ENCODE results near the gene DPM2.

Gene DPM2

GRCh38 chr9:127972236-127972871, 34.7 kb upstream of the DPM2 start:
- no peak for DNase-seq

GRCh38 chr9:127971357-127972235, 33.9 kb upstream of the DPM2 start:
- peak; percentile 42 for DNase-seq

- DNase-seq = peak; percentile 76
These were observed 33.0 kb upstream of the DPM2 start for GRCh38 chr9:127970401-127971313.

- DNase-seq = no peak
These were observed 31.2 kb upstream of the DPM2 start for GRCh38 chr9:127968700-127969383.

GRCh38 chr9:127968042-127968441, 30.4 kb upstream of the DPM2 start:
- peak; percentile 53 for DNase-seq

- no peak for DNase-seq
These were observed 29.6 kb upstream of the DPM2 start for GRCh38 chr9:127967151-127967809.

GRCh38 chr9:127966416-127967150, 28.9 kb upstream of the DPM2 start:
- DNase-seq = no peak

DNA sequence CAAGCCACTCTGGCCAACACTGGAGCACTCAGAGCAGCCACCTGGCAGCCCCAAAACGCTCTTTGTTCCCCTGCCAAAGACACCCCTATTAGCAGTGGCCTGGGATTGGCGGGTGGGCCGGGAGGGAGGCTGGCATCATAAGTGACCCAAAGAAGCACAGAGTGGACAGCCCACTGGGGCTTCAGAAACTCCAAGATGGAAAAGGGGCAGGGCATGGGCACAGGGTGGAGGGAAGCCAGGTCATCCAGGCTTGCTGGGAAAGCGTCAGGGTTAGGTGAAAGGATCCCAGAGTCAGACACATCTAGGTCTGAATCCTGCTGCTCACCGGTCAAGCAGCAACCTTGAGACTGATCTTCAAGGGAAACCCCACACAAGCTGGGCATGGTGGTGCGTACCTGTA, 28.3 kb upstream of the DPM2 start:
- no peak for DNase-seq

DNA sequence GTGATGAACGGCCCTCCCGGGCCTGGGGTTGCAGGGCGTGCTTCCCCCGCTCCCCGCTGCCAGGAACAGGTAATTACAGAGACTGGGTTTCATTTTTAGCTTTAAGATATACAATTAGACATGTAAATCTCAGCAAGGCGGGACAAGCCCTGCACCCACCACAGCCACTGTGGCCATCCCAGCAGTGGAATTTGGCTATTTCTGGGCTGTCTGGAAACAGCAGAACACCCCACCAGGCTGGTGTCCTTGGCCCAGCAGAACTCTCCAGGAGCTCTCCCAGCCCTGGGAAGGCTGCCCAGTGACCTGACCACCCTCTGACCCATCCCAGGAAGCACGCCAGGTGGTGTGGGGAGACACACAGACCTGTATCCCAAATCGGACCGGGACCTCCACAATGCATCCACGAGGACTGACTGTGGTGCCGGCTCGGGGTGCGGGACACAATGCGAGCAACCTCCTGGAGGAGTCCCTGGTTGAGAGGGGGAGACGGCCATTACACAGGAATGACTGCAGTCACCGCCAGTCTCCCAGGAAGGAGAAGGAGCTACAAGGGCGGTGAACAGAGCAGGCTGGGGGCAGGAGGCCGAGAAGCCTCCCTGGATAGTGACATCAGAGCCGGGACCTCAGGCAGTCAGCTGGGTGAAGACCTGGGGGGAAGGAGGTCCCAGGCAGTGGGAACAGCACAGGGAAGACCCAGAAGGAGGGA, 25.9 kb upstream of the DPM2 start:
- no peak for DNase-seq

- DNase-seq = no peak
These were observed 25.3 kb upstream of the DPM2 start for GRCh38 chr9:127963041-127963358.

- no peak for DNase-seq
These were observed 24.6 kb upstream of the DPM2 start for GRCh38 chr9:127962278-127962677.

DNA sequence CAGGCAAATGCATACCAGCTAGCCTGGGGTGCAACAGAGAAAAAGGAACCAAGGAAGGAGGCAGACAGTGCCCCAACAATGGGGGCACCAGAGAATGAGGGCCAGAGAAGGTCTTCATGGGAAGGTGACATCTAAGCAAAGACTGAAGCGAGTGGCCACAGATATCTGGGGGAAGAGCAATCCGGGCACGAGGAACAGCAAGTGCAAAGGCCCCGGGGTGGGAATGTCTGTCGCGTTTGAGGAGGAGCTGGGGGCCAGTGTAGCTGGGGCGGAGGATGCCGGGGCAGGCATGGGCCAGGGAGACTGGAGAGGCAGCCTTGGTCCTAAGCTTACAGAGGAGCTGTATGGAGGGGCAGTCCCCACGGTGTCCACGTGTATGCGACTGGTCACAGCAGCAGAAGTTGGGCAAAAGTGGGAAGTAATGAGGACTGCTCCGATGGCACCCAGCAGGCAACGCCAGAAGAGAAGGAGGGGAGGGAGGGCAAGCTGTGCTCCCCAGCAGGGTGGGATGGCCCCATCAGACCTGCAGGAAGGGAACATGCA, 24.0 kb upstream of the DPM2 start:
- no peak for DNase-seq

DNA sequence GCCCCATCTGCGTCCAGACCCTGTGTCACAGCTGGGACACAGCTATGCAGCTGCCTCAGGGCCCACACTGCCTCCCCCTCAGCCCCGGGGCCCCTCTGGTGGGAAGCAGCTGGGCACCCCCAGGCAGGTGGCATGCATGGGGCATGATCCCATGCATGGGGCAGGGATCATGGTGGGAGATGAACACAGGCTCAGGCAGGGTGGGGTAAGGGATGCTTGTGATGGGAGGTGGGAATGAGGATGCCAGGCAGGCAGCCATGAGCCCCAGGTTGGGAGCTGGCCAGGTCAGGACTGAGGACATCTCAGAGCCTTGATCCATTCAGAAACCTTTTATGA, 23.5 kb upstream of the DPM2 start:
- DNase-seq = no peak

DNA sequence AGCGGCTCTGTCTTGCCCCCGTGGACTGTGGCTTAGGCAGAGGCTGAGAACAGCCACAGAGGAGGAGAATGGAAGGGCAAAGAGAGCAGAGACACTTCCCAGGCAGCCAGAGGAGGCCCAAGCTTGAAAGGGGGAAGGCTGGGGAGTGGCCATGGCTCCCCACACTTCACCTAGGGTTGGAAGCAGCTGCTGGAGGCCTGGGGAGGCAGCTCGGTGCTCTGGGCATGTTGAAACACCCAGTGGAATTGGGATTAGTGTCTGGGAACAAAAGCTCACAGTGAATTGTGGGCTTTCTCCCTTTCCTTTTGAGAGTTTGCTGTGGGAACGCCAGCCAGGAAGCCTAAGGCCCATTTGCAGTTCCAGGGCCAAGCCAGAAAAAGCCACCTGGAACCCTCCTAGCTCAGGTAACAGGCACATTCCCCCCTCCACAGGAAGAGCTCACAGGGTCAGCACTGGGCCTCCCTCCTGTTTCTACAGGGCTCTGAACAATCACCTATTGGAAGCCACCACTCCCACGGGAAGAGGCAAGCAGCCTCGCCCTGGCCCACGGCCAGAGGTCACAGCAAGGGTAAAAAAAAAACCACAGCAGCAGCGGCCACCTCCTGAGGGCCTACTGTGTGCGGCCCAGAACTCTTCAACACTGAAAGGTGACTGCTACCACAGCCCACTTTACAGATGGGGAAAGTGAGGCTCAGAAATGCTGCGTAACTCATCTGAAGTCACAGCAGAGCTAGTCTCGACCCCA, 22.9 kb upstream of the DPM2 start:
- no peak for DNase-seq

DNA sequence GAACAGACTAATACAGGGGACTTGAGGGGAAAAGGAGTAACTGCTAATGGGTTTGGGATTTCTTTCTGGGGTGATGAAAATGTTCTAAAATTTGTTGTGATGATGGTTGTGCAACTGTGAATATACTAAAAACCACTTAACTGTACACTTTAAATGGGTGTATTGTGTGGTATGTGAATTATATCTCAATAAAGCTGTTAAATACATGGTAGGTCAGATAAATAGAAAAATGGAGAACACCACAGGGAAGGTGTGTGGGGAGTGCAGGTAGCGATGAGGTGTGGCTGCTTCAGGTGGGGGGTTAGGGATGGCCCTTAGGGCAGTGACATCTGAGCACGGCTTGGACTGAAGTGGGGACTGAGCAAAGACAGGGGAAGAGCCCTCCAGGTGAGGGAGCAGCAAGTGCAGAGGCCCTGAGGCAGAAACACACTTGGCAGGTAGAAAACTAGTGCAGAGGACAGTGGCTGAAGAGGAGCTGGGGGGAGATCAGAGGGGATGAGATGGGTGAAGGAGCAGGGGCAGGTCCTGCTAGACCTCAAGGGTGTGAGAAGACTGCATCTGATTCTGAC, 22.3 kb upstream of the DPM2 start:
- no peak for DNase-seq

- DNase-seq = no peak
These were observed 21.7 kb upstream of the DPM2 start for GRCh38 chr9:127959398-127959797.

DNA sequence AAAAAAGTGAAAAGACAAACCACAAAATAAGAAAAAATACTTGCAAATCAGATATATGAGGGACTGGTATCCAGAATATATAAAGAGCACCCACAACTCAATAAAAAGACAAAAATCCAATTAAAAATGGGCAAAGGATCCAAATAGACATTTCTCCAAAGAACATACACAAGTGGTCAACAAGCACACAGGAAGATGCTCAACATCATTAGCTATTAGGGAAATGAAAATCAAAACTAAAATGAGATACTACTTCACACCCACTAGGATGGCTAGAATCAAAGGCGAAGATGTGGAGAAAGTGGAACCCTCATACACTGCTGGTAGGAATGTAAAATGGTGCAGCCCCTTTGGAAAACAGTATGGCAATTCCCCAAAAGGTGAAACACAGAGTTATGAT, 21.1 kb upstream of the DPM2 start:
- DNase-seq = no peak

DNA sequence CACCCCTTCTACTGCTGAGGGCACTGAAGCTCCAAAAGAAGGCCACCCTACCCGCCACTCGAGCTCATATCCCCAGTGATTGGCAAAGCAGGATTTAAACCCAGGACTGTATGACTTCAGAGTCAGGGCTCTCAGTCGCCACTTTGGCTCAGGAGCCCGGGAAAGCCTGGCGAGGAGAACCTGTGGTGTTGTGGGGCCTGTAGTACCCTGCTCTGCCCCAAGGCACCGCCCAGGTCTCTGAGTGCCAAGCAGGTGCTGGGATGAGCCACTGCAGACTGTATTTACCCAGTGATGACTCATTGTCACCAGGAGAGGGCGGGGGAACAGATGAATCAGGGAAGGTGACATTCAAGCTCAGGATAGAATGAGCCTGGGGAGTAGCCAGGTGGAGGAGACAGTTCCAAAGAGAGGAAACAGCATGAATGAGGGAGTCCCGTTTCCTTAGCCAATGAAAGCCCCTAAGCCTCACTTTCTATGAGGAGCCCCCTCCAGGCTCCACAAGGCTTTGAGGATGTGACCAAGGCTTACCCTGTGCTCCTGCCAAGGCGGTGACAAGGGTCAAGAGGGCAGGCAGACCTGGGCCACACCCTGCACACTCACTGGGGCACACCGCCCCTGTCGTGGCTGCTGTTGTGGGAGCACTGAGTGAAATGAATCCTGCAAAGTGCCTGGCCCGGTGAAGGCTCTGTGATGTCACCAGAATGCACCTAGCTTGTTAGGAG, 17.8 kb upstream of the DPM2 start:
- peak; percentile 88 for DNase-seq

GRCh38 chr9:127954831-127955293, 17.2 kb upstream of the DPM2 start:
- DNase-seq = no peak
